ENCODE results near the gene ELK1.
A peak's percentile ranks its signal among the peaks of the same experiment; 100 is the strongest.
"Not testable (repeated sequence)": the region's sequence is repeated elsewhere in the genome, so short reads cannot be mapped to it uniquely, and the experiment has no call there.

ELK1 gene, protein sequence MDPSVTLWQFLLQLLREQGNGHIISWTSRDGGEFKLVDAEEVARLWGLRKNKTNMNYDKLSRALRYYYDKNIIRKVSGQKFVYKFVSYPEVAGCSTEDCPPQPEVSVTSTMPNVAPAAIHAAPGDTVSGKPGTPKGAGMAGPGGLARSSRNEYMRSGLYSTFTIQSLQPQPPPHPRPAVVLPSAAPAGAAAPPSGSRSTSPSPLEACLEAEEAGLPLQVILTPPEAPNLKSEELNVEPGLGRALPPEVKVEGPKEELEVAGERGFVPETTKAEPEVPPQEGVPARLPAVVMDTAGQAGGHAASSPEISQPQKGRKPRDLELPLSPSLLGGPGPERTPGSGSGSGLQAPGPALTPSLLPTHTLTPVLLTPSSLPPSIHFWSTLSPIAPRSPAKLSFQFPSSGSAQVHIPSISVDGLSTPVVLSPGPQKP

DNA sequence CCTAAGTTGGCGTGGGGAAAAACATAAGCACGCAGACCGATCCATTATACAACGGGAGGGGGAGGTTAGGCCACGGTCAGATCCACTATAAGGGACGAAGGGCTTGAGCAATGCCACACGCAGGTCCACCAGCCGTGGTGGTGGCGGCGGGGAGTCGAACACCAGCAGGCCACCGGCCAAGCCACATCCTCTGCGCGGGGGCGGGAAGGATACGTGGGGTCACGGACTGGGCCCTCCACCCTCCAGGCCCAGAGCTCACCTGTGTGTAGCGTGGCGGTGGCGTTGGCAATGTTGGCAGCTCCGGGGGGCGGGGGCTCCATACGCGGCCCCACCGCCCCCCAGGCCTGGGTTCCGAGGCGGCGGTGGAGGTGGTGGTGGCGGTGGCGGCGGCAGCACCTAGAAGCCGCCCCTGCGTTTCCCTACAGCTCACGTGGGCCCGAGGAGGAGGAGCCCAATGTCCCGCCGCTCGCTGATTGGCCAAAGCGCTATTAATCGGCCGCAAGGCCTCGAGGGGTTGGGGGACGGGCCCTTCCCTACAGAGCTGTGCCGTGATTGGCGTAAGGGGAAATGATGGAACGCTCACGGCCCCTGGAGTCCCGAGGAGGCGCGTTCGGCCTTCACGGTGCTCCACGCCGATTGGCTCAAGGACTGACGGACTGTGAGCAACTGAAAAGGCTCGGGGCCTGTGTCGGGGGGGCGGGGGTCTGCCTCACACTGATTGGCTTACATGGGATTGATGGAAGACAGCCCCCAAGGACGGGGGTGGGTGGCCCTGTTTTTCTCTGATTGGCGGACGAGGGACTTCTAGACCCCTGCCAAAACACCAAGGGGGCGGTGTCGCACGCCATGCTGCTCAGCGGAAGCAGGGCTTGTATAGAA lies at the start of gene ELK1:
Gene ELK1, minus strand, starts transcription at position 400 of the 879 bp plus-strand sequence. CDS start 9,122 bp downstream, outside the sequence.
- peak; percentile 98 for DNase-seq

DNA sequence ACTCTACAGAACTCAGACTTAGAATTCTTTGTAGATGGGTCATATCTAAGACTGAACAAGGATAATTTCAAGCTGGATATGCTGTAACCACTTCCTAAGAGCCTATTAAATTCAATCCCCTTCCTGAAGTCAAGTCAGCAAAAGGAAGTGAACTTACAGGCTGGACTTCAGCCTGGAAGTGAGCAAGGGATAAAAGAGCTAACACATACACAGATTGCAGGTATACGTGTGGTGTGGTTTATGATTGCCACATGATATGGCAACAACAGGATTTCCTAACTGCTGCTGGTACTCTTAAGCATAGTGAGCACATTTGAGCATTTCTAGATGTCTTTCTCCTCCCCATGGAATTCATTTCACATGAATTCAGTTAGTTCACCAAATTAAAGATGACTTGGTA lies 46.8 kb upstream of the ELK1 start:
- no peak for DNase-seq

DNA sequence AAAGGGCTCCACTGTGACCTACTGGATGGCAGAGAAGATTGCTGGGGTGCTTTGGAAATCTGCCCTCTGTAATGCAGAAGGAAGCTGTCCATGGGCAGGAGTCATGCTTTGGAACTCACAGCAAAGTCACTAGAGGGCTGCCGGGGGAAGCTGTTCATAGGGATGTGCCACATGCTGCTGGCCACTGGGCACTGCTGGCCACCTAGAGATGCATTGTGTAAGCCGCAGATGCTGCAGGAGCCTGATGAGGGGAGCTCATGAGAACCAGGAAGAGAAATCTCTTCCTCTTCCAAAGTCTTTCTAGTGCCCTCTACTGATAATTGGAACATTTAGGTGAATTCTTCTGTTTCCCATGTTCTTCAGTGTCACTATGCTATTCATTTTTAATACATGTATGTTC lies 39.8 kb upstream of the ELK1 start:
- DNase-seq, result no peak

DNA sequence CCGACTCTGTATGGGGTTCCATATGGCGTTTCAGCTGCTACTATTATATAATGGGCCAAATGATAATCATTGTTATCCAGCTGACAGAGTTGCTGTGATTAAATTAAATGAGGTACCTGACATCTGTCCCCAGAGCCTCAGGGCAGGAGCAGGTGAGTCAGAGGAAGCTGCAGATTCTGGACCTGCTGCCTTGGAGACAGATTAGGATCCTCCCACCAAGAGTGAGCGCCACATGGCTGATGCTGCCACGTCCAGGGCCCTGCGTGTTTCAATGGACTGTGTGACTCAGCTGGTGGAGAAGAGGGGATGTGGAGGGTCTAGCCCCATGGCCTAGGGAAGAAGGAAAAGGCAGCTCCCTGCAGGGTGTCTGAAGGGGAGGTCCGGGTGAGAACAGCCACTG lies 36.9 kb upstream of the ELK1 start:
- no peak for DNase-seq

DNA sequence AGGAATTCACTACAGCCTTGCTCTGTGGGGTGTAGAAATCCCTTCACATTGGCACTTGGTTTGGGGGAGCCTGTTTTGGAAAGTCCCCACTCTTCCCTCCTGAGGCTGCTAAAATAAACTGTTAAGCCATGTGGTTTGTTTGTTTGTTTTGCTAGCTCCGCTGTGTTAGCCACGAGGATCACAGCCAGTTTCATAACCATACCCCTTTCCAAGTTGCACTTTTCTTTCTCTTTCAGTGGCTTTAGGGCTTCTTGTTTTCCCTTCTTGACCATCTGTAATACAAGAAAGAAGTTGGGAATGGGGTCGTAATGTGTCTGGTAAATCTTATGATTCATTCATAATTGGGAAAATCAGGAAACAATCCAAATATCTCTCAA lies 33.5 kb upstream of the ELK1 start:
- no peak for DNase-seq

DNA sequence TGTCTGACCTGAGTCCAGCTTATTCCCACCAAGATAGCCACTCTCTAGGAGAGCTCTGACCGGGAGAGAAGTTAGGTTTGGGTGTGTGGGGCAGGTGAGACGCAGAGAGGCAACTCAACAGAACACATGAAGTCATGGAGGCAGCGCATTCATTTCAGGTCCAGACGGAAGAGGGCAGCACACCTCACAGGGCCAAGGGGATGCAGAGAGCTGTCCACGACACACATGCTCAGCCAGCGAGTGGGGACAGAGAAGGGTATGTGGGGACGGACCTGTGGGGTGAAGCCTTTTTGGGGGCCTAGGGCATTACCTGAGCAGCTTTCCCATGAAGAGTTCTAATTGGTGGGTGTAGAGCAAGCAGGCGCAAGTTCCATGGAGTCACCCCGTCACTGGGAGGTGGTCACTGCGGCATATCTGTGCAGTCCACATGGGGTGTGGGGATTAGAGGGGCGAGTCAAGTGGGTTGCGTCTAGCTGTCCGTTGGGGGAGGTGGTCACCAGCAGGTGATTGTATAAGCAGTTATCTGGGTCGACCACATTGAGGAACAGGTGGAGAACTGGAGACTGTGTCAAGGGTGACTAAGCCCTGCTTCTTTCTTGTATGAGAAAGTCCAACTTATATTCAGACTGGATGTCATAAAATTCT lies 32.9 kb upstream of the ELK1 start:
- no peak for DNase-seq

DNA sequence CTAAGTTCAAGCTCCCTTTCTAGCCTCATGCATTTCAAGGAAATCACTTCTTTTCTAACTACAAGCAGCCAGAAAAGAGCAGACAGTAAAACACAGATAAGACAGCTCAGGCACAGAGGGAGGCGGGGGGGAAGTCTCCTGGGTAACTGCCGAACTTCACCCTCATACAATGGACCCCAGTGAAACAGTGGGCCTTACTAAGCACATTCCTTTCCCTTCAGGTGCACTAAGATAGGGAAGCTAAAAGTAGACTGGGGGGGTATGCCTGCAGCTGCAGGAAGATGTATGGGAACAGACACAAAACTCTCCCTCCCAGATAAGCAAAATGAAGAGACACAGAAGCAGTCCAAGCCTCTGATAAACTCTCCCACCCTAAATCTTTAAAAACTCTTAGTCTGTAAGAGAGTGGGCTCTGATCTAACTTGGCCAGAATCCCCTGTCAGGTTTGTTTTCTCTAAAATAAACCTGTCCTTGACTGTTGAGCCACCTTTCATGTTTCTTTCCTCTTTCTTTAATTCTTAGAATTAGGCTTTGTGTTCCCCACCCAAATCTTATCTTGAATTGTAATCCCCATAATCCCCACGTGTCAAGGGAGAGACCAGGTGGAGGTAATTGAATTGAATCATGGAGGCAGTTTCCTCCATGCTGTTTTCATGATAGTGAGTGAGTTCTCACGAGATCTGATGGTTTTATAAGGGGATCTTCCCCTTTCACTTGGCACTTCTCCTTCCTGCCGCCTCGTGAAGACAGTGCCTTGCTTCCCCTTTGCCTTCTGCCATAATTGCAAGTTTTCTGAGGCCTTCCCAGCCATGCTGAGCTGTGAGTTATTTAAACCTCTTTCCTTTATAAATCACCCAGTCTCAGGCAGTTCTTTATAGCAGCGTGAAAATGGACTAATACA lies 25.8 kb upstream of the ELK1 start:
- DNase-seq, result not testable (repeated sequence)

DNA sequence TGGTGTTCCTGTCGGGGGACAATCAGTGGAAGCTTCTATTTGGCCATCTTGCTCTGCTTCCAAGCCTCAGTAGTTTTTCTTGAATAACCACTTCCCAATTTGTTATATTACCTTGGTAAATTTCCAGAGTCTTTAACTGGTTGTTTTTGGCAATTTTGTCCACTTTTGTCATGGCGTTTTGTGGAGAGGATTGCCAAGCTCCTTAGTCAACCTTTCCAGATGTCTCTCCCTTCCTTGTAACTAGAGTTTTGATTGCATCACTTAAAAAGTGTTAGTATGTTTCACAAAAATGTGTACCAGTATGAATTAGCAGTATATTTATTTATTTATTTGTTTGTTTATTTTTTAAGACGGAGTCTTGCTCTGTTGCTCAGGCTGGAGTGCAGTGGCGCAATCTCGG lies 24.4 kb upstream of the ELK1 start:
- DNase-seq, result no peak

DNA sequence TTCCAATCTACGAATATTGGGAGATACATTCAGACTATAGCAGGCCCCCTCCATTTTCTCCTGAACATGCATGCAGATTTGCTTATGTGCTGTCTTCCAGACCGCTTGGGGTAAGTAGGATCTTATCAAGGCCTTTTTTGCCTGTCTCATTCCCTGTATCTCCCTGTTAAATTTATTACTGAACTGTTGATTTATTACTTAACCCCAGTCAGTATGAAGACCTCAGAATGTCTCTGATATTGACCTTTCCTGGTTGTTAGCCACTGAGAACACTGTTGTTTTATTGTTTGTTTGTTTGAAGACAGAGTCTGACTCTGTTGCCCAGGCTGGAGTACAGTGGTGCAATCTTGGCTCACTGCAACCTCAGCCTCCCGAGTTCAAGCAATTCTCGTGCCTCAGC lies 15.4 kb upstream of the ELK1 start:
- not testable (repeated sequence) for DNase-seq

DNA sequence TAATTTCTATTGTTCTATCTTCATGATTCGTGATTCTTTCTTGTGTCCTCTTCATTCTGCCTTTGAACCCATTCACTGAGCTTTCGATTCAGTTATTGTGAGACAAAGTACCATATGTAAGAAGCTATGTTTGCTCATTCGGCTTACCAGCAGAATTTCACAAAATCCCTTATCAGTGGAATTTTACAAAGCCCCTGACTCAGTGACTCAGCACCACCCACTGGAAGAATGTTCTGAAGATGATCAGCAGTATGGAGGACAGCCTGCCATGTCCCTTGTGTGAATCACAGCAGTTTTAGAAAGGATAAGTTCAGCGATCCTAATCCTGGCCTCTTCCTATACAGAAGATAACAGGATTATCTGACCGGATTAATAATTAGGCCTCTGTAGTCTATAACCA lies 14.4 kb upstream of the ELK1 start:
- DNase-seq, result no peak

DNA sequence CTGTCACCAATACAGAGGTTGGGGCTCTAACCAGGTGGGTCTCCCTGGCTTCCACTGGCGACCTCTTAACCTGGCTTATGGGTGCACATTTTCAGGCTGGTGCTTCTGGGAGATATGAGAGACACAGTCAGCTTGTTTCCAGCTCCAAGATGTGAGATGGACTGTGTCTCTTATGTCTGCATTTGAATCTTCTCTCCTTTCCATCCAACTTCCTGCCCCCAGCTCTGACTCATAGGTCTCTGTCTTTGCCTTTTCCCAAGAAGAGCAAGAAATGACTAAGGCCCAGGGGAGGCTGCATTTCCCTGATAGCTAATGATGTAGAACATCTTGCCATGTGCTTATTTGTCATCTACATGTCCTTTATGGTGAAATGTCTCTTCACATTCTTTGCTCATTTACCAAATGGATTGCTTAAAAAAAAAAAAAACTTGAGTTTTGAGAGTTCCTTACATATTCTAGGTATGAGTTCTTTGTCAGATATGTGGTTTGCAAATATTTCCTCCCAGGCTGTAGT lies 11.8 kb upstream of the ELK1 start:
- DNase-seq, result no peak

DNA sequence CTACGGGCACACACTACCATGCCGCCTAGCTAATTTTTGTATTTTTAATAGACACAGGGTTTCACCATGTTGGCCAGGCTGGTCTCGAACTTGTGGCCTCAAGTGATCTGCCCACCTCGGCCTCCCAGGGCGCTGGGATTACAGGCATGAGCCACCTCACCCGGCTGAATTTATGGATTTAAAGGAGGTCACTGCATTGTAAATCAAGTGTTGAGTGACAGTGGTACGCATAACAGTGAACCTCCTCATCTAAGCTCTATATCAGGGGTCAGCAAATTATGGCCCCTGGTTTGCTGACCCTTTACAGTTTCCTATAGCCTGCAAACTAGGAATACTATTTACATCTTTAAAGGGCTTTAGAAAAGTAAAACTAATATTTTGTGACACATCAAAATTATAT lies 11.2 kb upstream of the ELK1 start:
- DNase-seq, result no peak

DNA sequence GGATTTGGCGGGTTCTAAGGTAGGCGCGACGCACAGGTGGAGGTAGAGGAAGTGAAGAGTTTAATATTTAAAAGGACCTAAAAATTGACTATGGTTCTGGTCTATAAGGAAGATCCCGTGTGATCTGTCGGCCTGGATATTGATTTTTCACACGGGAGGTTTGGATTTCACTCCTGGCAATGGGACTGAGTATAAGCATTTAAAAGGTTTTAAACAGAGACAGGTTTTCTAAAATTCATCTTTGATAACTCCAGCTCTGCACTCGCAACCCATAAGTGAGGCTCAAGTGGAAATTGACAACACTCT lies 9.0 kb upstream of the ELK1 start:
- DNase-seq, result no peak

DNA sequence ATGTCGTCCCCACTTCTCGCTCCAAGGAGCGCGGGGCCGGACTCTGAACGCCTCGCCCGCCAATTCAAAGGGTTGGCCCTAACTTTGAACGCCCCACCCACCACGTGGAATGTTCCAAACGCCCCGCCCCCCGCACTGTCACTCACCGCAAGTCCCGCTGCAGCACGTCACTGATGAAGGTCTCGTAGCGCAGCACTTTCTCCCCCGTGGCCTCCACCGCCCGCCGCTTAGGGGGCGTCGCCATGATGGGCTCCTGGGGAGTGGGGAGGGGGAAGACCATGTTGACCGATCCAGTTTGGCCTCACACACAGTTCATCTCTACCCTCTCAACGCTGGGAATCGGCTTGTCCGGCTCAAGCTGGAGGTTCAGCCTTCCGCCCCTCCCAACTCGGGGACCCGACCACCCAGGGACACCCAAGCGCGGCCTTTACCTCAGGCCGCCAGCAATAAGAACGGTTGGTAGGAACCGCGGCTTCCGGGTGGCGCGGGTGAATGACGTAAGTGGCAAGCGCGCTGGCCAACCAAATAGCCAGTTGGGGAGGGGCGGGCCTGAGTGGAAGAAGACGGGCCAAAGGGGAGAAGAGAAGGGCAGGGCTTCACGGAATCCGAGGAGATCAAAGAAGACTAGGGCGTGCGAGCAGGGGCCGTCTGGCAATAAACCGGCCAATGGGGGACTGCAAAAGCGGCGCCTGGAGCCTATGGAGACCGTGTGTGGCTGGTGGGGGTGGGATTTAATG lies 8.5 kb upstream of the ELK1 start, which contains the start of gene UXT:
Gene UXT, minus strand, starts transcription at position 497 of the 737 bp plus-strand sequence. Its CDS starts 253 bp downstream, at position 244.
- peak; percentile 95 for DNase-seq

DNA sequence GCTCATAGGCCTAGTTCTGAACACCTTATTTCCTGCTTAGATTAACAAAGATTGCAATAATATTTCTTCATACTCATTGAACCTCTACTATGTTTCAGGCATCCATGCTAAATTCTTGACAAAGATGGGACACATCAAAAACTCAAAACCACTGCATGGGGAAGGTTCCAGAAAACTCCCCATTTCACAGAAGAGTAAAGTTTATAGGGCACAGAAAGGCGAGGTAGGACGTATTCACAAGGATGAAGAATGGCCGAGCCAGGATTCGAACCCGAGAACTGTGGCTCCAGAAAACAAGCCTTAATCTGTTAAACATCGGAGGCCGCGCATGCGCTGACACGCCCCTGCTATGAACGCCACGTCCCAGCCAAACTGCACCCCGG lies 7.9 kb upstream of the ELK1 start:
- no peak for DNase-seq

DNA sequence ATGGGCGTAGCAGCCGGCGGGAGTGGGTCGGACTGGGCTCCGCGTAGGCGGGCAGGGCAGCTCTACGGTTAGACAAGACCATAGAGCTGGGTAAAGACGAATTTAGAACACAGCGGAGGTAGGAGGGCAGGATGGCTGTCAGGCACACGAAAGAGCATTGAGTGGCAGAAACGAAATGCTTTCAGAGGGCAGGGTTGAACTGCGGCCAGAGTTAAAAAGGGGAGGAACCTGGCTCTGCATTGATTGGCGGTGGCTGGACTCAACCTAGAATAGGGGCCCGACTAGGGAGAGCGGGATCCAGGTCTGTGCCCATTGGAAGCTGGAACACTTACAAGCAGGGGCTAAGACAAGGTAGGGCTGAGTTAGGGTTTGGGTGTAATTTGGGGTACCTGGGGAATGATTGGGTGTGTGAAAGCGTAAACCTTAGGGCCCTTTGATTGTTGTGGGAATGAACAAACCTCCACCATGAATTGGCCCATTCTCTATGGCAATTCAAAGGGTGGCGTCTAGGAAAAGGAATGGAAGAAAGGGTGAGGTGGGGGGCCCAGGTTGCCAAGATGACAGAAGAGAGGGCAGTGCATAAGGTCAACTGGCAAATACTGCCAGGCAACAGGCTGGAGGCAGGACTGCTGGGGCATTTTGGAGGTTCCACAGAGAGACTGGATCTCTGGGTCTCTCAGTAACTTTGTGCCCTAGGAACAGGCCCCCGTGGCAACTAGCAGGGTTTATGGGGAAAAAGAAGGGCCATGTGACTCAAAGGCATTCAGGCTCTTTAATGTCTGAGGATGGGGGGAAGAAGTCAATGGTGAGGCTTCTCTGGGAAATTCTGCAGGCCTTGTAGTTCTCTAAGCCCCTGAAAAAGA lies 911 bp upstream of the ELK1 start:
- DNase-seq, result no peak

DNA sequence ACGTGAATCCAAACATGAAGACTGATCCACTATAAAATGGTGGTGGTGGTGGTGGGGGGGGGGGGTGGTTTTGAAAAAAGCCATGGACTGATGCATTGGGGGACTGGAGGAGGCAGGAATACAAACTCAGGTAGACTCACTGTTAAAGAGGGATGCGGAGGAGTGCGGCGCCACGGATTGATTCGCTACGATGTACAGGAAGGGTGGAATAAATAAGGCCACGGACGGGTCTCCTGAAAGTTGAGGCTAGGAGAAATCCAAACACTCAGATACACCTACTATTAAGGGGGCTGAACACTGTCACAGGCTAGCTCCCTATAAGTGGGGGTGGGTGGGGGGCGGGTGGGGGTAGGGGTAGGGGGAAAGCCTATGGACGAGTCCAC lies 591 bp downstream of the ELK1 start:
- peak; percentile 43 for DNase-seq

DNA sequence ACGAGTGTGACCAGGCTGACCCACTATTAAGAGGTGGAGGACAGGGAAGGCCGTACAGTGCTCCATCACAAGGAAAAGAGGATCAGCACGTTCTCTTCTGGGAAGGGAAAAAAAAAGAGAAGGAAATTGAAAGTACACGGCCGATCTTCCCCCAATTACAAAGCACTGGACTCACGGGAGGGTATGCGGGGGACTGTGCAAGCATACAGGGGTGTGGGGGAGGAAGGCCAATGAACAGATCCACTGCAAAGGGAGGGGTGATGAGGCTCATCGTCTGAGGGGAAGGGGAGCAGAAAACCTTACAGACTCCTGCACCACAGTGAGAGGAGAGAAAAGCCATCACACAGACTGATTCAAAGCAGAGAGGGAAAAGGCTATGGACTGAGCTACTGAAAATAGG lies 1.1 kb downstream of the ELK1 start:
- DNase-seq, result no peak

DNA sequence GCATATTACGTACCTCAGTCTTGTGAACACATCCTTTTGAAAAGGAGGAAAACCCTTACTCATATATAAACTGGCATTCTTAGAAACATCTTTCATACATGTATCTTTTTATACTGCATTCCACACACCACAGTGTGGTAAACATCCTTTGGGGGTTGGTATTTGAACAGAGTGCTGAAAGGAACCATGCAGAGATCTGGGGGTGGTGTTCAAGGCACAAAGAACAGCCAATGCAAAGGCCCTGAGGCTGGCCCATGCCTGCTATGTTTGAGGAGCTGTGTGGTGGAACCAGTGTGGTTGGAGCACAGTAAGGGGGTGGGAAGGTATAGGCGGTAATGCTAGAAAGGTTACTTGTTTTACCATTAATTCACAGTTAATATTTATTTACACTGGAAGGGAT lies 2.0 kb downstream of the ELK1 start:
- no peak for DNase-seq

DNA sequence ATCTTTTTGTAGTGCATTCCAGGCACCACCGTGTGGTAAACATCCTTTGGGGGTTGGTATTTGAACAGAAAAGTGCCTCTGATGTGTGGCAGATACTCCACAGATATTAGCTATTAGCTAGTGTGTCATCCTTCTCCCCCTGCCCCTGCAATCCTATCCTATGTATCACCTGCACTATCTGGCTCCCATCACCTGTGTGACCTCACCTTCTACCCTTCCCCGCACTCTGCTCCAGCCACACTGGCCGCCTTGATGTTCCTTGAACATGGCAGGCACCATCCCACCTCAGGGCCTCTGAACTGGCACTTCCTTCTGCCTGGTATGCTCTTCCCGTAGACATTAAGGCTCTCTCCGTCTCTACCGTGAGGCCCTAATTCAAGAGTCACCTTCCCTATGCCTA lies 3.7 kb downstream of the ELK1 start:
- DNase-seq, result no peak

DNA sequence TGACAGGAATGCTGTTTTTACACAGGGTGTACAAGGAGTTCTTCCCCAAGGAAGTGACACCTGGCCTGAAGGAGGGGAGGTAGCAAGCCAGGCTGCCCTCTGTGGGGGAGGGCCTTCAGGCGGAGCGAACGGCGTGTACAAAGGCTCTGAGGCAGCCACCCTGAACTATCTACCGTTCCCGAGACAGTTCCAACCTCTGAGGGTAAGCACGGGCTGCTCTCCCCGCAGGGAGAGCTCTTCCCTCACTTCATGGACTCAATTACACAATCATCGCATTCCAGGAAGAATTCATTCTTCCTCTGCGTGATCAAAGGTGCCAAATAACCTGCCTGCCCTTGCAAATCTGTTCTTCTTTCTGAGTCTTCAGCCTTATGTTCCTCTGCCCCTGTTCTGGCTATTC lies 4.8 kb downstream of the ELK1 start:
- no peak for DNase-seq

Measured in NCI-H1092 treated with DMSO at 0.1 percent for 48 hours (cell line).